ENCODE results near the gene KCNMA1. TPM values are rescaled to one million over a fixed set of nuclear protein-coding genes. Genes with fewer than 3 reads are reported as not detected.

Gene KCNMA1
- total and polyA plus RNA-seq, 10 of the 15 experiments (the other 5 are each of a cell fraction or from before 2014, with no cell fraction given), result 8.5 to 77.0 (median 21.3) TPM

DNA sequence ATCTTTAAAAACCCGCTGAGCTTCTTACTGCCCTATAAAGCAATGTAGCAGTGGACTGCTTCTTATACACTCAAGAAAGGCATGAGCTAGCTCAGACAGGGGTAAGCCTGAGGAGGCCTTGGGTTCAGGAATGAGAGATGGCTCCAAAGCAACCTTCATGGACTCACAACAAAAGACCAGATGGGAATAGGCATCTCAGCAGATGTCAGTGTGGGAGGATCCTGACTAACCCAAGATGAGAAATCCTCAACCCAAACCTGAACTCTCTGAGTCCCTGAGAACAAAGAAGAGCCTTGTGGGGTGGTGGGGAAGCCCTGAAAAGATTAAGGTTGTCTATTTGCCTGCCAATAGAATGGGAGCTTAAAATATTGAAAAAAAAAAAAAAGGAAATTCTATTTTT, 807.4 kb downstream of the KCNMA1 start:
- Histone ChIP-seq H3K79me2 (ENCODE audit: control insufficient read depth, insufficient read depth, low read length) (no peaks in the 10 kb centered on the region), H3K4me2 (ENCODE audit: control insufficient read depth, insufficient read depth) (no peak overlapping the region), H3K9me3 (replicated peaks; ENCODE audit: control insufficient read depth, insufficient read depth, low read length) (no peaks in the 10 kb centered on the region), H2AFZ (ENCODE audit: control insufficient read depth, low read depth, low read length) (no peak overlapping the region), H3K9ac (ENCODE audit: control insufficient read depth, insufficient read depth, low read length) (no peak overlapping the region), H3K4me3 (no peak overlapping the region), H3K4me1 (ENCODE audit: control insufficient read depth, insufficient read depth, low read length) (no peaks in the 10 kb centered on the region), H3K27me3 (replicated peaks in 1 of 2; ENCODE audit: control insufficient read depth in 2 of 2, insufficient read depth in 2 of 2, low read length in 1 of 2) (no peaks in the 10 kb centered on the region), H3K36me3 (ENCODE audit: control insufficient read depth in 2 of 2, insufficient read depth in 2 of 2, low read length in 1 of 2) (no peaks in the 10 kb centered on the region), H4K20me1 (ENCODE audit: control insufficient read depth, insufficient read depth) (no peaks in the 10 kb centered on the region), H3K27ac (ENCODE audit: control insufficient read depth, insufficient read depth) (no peak overlapping the region)
- DNase-seq (ENCODE audit: low read depth, low spot score) (no peak), ATAC-seq (no peak), FAIRE-seq (no peak)
- CTCF ChIA-PET, result no interaction called here
- 0% methylated on average over 1 of the region's 1 CpG for WGBS (ENCODE audit: insufficient coverage, insufficient replicate concordance, low lambda C conversion rate, missing lambda C conversion rate)
- intact Hi-C loops (cut with micrococcal nuclease; ENCODE audit: unreplicated experiment), result no loop called here
- POLR2A ChIA-PET, result no interaction called here
- RAD21 ChIA-PET (ENCODE audit: unreplicated experiment), result no interaction called here
- no TSS peak for BruUV-seq (replicated peaks)
- no peak for TF ChIP-seq KLF5 (IDR thresholded peaks at IDR 0.05; ENCODE audit: partially characterized antibody)
- TF ChIP-seq STAT3 (IDR thresholded peaks at IDR 0.05; ENCODE audit: low read depth, low read length), result no peak
- TF ChIP-seq SMC3 (IDR thresholded peaks at IDR 0.05; ENCODE audit: borderline replicate concordance, low read length), result no peak
- no peak for TF ChIP-seq CHD2 (IDR thresholded peaks at IDR 0.05; ENCODE audit: borderline replicate concordance, low read depth, low read length)
- no peak for TF ChIP-seq TCF7 (IDR thresholded peaks at IDR 0.05; ENCODE audit: borderline replicate concordance)
- TF ChIP-seq IRF4 (IDR thresholded peaks at IDR 0.05; ENCODE audit: low read depth, low read length), result no peak
- TF ChIP-seq NFXL1 (IDR thresholded peaks at IDR 0.05; ENCODE audit: borderline replicate concordance), result no peak
- TF ChIP-seq PML (IDR thresholded peaks at IDR 0.05; ENCODE audit: low read length), result no peak
- TF ChIP-seq EZH2 (IDR thresholded peaks at IDR 0.05; ENCODE audit: borderline replicate concordance, control insufficient read depth, low read depth, low read length), result no peak
- no peak for TF ChIP-seq BHLHE40 (IDR thresholded peaks at IDR 0.05; ENCODE audit: borderline replicate concordance in 1 of 2, low read depth in 2 of 2, low read length in 1 of 2)
- TF ChIP-seq, protein P1, sequence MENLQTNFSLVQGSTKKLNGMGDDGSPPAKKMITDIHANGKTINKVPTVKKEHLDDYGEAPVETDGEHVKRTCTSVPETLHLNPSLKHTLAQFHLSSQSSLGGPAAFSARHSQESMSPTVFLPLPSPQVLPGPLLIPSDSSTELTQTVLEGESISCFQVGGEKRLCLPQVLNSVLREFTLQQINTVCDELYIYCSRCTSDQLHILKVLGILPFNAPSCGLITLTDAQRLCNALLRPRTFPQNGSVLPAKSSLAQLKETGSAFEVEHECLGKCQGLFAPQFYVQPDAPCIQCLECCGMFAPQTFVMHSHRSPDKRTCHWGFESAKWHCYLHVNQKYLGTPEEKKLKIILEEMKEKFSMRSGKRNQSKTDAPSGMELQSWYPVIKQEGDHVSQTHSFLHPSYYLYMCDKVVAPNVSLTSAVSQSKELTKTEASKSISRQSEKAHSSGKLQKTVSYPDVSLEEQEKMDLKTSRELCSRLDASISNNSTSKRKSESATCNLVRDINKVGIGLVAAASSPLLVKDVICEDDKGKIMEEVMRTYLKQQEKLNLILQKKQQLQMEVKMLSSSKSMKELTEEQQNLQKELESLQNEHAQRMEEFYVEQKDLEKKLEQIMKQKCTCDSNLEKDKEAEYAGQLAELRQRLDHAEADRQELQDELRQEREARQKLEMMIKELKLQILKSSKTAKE (IDR thresholded peaks at IDR 0.05; ENCODE audit: low read depth, poor library complexity, severe bottlenecking), result no peak
- no peak for TF ChIP-seq RB1 (IDR thresholded peaks at IDR 0.05; ENCODE audit: borderline replicate concordance)
- TF ChIP-seq JUNB (IDR thresholded peaks at IDR 0.05), result no peak
- TF ChIP-seq EGR1 (IDR thresholded peaks at IDR 0.05; ENCODE audit: borderline replicate concordance in 1 of 2, low read depth in 2 of 2, low read length in 2 of 2), result no peak
- no peak for TF ChIP-seq FOXK2 (IDR thresholded peaks at IDR 0.05)
- TF ChIP-seq TCF12 (IDR thresholded peaks at IDR 0.05; ENCODE audit: low read depth, low read length), result no peak
- TF ChIP-seq RUNX3 (IDR thresholded peaks at IDR 0.05; ENCODE audit: low read length), result no peak
- TF ChIP-seq, protein P2, sequence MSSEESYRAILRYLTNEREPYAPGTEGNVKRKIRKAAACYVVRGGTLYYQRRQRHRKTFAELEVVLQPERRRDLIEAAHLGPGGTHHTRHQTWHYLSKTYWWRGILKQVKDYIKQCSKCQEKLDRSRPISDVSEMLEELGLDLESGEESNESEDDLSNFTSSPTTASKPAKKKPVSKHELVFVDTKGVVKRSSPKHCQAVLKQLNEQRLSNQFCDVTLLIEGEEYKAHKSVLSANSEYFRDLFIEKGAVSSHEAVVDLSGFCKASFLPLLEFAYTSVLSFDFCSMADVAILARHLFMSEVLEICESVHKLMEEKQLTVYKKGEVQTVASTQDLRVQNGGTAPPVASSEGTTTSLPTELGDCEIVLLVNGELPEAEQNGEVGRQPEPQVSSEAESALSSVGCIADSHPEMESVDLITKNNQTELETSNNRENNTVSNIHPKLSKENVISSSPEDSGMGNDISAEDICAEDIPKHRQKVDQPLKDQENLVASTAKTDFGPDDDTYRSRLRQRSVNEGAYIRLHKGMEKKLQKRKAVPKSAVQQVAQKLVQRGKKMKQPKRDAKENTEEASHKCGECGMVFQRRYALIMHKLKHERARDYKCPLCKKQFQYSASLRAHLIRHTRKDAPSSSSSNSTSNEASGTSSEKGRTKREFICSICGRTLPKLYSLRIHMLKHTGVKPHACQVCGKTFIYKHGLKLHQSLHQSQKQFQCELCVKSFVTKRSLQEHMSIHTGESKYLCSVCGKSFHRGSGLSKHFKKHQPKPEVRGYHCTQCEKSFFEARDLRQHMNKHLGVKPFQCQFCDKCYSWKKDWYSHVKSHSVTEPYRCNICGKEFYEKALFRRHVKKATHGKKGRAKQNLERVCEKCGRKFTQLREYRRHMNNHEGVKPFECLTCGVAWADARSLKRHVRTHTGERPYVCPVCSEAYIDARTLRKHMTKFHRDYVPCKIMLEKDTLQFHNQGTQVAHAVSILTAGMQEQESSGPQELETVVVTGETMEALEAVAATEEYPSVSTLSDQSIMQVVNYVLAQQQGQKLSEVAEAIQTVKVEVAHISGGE (CRISPR knock-in tag; IDR thresholded peaks at IDR 0.05), result no peak
- in situ Hi-C loops (cut with MboI), result no loop called here
- SMC1A ChIA-PET (ENCODE audit: uncharacterized antibody, unreplicated experiment), result no interaction called here
